GM12878 (cell line): ENCODE results near the gene PPP2R2B. TPM values are rescaled to one million over a fixed set of nuclear protein-coding genes. Genes with fewer than 3 reads are reported as not detected.

Source experiments
- ATAC-seq: fragments of 200-7000 bp; cut with Tn5 transposase; 3 replicates; pipeline ENCODE4 v1.9.1; 2020; ENCODE audit warnings: mild to moderate bottlenecking, moderate library complexity
- BruUV-seq: library from RNA; stranded (reverse); fragments of 400-500 nt; replicated peaks from 2 replicates; lab custom pipeline; 2021; lab: Mats Ljungman, UMichigan
- CTCF ChIA-PET: fragments of 300-600 bp; sonication (Branson Sonifier 250); formaldehyde crosslinking; extraction: SDS; loops from one replicate; lab custom pipeline; 2021; ENCODE audit warnings: inconsistent platforms; lab: Yijun Ruan, JAX
- POLR2A ChIA-PET: fragments of 350-600 bp; formaldehyde crosslinking; extraction: SDS; loops from one replicate; lab custom pipeline; 2021; ENCODE audit warnings: inconsistent platforms; lab: Charles Lee
- RAD21 ChIA-PET: fragments of 300-600 bp; sonication (Branson Sonifier 250); formaldehyde crosslinking; loops from one replicate; lab custom pipeline; 2023; ENCODE audit warnings: antibody characterized with exemption; ENCODE audit not compliant: unreplicated experiment; lab: Charles Lee
- SMC1A ChIA-PET: fragments of 300-600 bp; sonication (Branson Sonifier 250); formaldehyde crosslinking; loops from one replicate; lab custom pipeline; 2023; ENCODE audit not compliant: unreplicated experiment, uncharacterized antibody; lab: Charles Lee
- DNase-seq: peaks from one replicate; pipeline ENCODE4 v3.0.0-alpha.2; 2011; ENCODE audit warnings: low read depth, low spot score
- FAIRE-seq: peaks from 3 replicates; lab custom pipeline; 2011; peaks lifted over from hg19 to GRCh38; lab: Jason Lieb, UNC
- H2AFZ ChIP-seq: 2 replicates; pipeline ENCODE4 v1.6.0; 2011; ENCODE audit warnings: low read depth, low read length, control low read depth; ENCODE audit not compliant: control insufficient read depth
- H3K27ac ChIP-seq: 2 replicates; pipeline ENCODE4 v1.5.1; 2011; ENCODE audit warnings: control low read depth; ENCODE audit not compliant: control insufficient read depth, insufficient read depth
- H3K27me3 ChIP-seq, 2 experiments: replicated peaks in 1 of 2; 2 replicates each; pipeline versions ENCODE4 v1.6.0 to v1.6.1; 2011; ENCODE audit warnings: low read length in 1 of 2; ENCODE audit not compliant: control insufficient read depth in 2 of 2, insufficient read depth in 2 of 2
- H3K36me3 ChIP-seq, 2 experiments: 2 replicates each; pipeline ENCODE4 v1.5.1; 2011; ENCODE audit warnings: low read length in 1 of 2; ENCODE audit not compliant: control insufficient read depth in 2 of 2, insufficient read depth in 2 of 2
- H3K4me1 ChIP-seq: 2 replicates; pipeline ENCODE4 v1.6.1; 2011; ENCODE audit warnings: mild to moderate bottlenecking, low read length, moderate library complexity, mixed read lengths; ENCODE audit not compliant: control insufficient read depth, insufficient read depth
- H3K4me2 ChIP-seq: 2 replicates; pipeline ENCODE4 v1.6.0; 2011; ENCODE audit warnings: control low read depth; ENCODE audit not compliant: control insufficient read depth, insufficient read depth
- H3K4me3 ChIP-seq: fragments of 200-600 bp; sonication (generic); 2 replicates; pipeline ENCODE4 v1.5.1; 2016
- H3K79me2 ChIP-seq: 2 replicates; pipeline ENCODE4 v1.6.0; 2011; ENCODE audit warnings: low read length; ENCODE audit not compliant: control insufficient read depth, insufficient read depth
- H3K9ac ChIP-seq: 2 replicates; pipeline ENCODE4 v1.8.0; 2011; ENCODE audit warnings: low read length, control low read depth, mixed read lengths; ENCODE audit not compliant: control insufficient read depth, insufficient read depth
- H3K9me3 ChIP-seq: replicated peaks from 3 replicates; pipeline ENCODE4 v1.5.1; 2011; ENCODE audit warnings: mild to moderate bottlenecking, low read length; ENCODE audit not compliant: control insufficient read depth, insufficient read depth
- H4K20me1 ChIP-seq: 2 replicates; pipeline ENCODE4 v1.6.0; 2011; ENCODE audit not compliant: control insufficient read depth, insufficient read depth
- CTCF ChIP-seq, 3 experiments: IDR thresholded peaks in 2 of 3; conservative IDR thresholded peaks in 1 of 3; 2 replicates each; pipeline ENCODE4 v1.5.1; 2011; ENCODE audit warnings: low read depth in 3 of 3, low read length in 3 of 3, mild to moderate bottlenecking in 3 of 3, control low read depth in 2 of 3, moderate library complexity in 2 of 3, inconsistent platforms in 1 of 3, mixed read lengths in 1 of 3; ENCODE audit not compliant: control insufficient read depth in 2 of 3, insufficient read depth in 1 of 3; ENCODE audit errors: extremely low read depth in 1 of 3
- HCFC1 ChIP-seq: fragments of 150-350 bp; IDR thresholded peaks from 2 replicates; pipeline ENCODE4 v1.6.1; 2014; ENCODE audit warnings: low read length
- HDGF ChIP-seq: fragments of 450-650 bp; IDR thresholded peaks from 2 replicates; pipeline ENCODE4 v1.6.1; 2016; ENCODE audit warnings: antibody characterized with exemption
- IKZF2 ChIP-seq, 2 experiments: fragments of 450-650 bp; IDR thresholded peaks; 2 replicates each; pipeline ENCODE4 v1.6.1; 2017; ENCODE audit warnings: mild to moderate bottlenecking in 2 of 2, moderate library complexity in 2 of 2
- MYB ChIP-seq: fragments of 150-350 bp; IDR thresholded peaks from 2 replicates; pipeline ENCODE4 v1.6.1; 2014; ENCODE audit warnings: mild to moderate bottlenecking, low read depth, low read length, borderline replicate concordance
- RAD21 ChIP-seq: IDR thresholded peaks from 2 replicates; pipeline ENCODE4 v1.6.1; 2011; ENCODE audit warnings: mild to moderate bottlenecking, low read depth, low read length, moderate library complexity; ENCODE audit not compliant: insufficient read depth
- SMAD1 ChIP-seq: fragments of 450-650 bp; IDR thresholded peaks from 2 replicates; pipeline ENCODE4 v1.6.1; 2018; ENCODE audit warnings: mild to moderate bottlenecking, low read depth; ENCODE audit not compliant: partially characterized antibody
- SMARCA5 ChIP-seq: fragments of 450-650 bp; IDR thresholded peaks from 2 replicates; pipeline ENCODE4 v1.6.1; 2017; ENCODE audit warnings: mild to moderate bottlenecking
- SMC3 ChIP-seq: IDR thresholded peaks from 2 replicates; pipeline ENCODE4 v1.6.1; 2011; ENCODE audit warnings: low read length, improper control_type of control experiment, borderline replicate concordance
- SPI1 ChIP-seq: IDR thresholded peaks from 2 replicates; pipeline ENCODE4 v1.6.1; 2011; ENCODE audit warnings: low read depth, mild to moderate bottlenecking, low read length, moderate library complexity, borderline replicate concordance; ENCODE audit not compliant: insufficient read depth
- TCF12 ChIP-seq: IDR thresholded peaks from 2 replicates; pipeline ENCODE4 v1.6.1; 2011; ENCODE audit warnings: low read depth, mild to moderate bottlenecking, low read length
- TCF3 ChIP-seq: IDR thresholded peaks from 2 replicates; pipeline ENCODE4 v1.6.1; 2012; ENCODE audit warnings: low read depth, mild to moderate bottlenecking, low read length, borderline replicate concordance; ENCODE audit not compliant: insufficient read depth
- TCF7 ChIP-seq: IDR thresholded peaks from 2 replicates; pipeline ENCODE4 v1.6.1; 2014; ENCODE audit warnings: antibody characterized with exemption, borderline replicate concordance
- ZNF384 ChIP-seq: IDR thresholded peaks from 2 replicates; pipeline ENCODE4 v1.6.1; 2012; ENCODE audit warnings: low read depth, mild to moderate bottlenecking, low read length, improper control_type of control experiment, borderline replicate concordance
- WGBS: methylation state at CpG from one replicate; pipeline ENCODE4 v1.1.6; 2016; ENCODE audit warnings: low lambda C conversion rate; ENCODE audit not compliant: insufficient replicate concordance, insufficient coverage; ENCODE audit errors: missing lambda C conversion rate; 5-methylcytosine and 5-hydroxymethylcytosine counted together
- in situ Hi-C: fragments of 300-500 bp; cut with MboI; formaldehyde crosslinking; loops from 9 replicates; pipeline ENCODE4 v1.14.3; 2018; ENCODE audit warnings: mixed read lengths
- intact Hi-C: fragments of 100-400 bp; cut with micrococcal nuclease; formaldehyde crosslinking; loops from one replicate; pipeline ENCODE4 v1.14.2; 2022; ENCODE audit not compliant: unreplicated experiment
- polyA plus RNA-seq, 11 experiments: library from polyadenylated mRNA; depleted of rRNA in 4 of 11; unstranded in 6 of 11; stranded (reverse) in 5 of 11; fragments of >200 nt; fragmentation: Nextera tagmentation in 4 of 11; fragmentation: Illumina TruSeq in 1 of 11; extraction: Ambion mirVana in 4 of 11; extraction: Trizol in 1 of 11; gene quantifications; 1 replicate in 1 of 11; 2 replicates in 10 of 11; pipeline versions ENCODE4 v1.2.1 to v1.2.3, GENCODE V29; 2011 to 2016; ENCODE audit warnings: inconsistent platforms in 2 of 11, missing spikeins in 2 of 11, low read depth in 1 of 11
- total RNA-seq, 4 experiments: library from RNA; depleted of rRNA in 3 of 4; stranded (reverse); fragments of >200 nt in 3 of 4; fragmentation: Illumina TruSeq in 1 of 4; extraction: Trizol in 1 of 4; gene quantifications; 2 replicates each; pipeline versions ENCODE4 v1.2.1 to v1.2.3, GENCODE V29; 2013 to 2021
- TF ChIP-seq, protein P1 (sequence below): IDR thresholded peaks from 2 replicates; pipeline ENCODE4 v1.6.1; 2012; ENCODE audit warnings: low read depth, low read length, improper control_type of control experiment
- TF ChIP-seq, protein P2 (sequence below): fragments of 450-650 bp; formaldehyde crosslinking; IDR thresholded peaks from 2 replicates; pipeline ENCODE4 v1.4.0; 2020; ENCODE audit warnings: mild to moderate bottlenecking, moderate library complexity

The PPP2R2B gene
- total and polyA plus RNA-seq, 10 of the 15 experiments (the other 5 are each of a cell fraction or from before 2014, with no cell fraction given): not detected

DNA sequence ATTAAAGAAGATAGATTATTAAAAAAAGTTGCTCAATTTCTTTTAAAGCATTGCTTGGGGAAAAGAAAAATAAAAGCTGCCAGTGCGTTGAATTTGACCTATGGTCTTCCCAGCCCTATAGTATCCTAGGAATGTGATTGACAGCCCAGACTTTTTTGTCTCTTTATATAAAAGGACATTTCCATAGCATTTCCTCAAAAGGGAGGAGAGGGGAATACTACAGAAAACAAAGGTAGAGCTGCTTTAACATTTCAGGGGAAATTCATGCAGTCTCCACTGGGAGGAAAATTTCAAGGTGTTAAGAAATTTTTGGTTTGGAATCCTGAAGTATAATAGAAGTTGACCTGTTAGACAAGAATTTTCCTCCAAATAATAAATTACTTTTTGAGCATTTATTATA is 344.7 kb downstream of the PPP2R2B start (continued):
- TF ChIP-seq TCF12 (no peak), IKZF2 (IDR thresholded peaks at IDR 0.05) (no peak), HCFC1 (no peak)
- TF ChIP-seq, all 136 proteins: peak for 0

- WGBS: 14% methylated on average over 7 of the region's 7 CpGs
- H3K4me2 ChIP-seq: no peak overlapping the region
- in situ Hi-C loops: no loop called here
- no TSS peak for BruUV-seq
- ATAC-seq (peak; percentile 95), FAIRE-seq (peak; percentile 91), DNase-seq (peak; percentile 44)
- H3K9ac ChIP-seq: no peak overlapping the region
- ChIA-PET CTCF (interaction anchor here (0.6 to 6.8 kb wide), 27 partner anchors 8 to 800 kb away, joined by 3 to 86 read pairs (median 3); partner anchors contain the start of gene GPR151), RAD21 (interaction anchor here (0.9 to 6.9 kb wide), 4 partner anchors 8 to 655 kb away, joined by 3 to 57 read pairs (median 8); no protein-coding TSS in a partner anchor), POLR2A (interaction anchor here (0.6 kb wide), 1 partner anchor 52 kb away, joined by 3 read pairs; no protein-coding TSS in a partner anchor), SMC1A (interaction anchor here (1.0 to 3.9 kb wide), 4 partner anchors 9 to 836 kb away, joined by 4 to 27 read pairs (median 18); no protein-coding TSS in a partner anchor)
- no peaks in the 10 kb centered on the region for H3K79me2 ChIP-seq
- no peak overlapping the region for H3K4me3 ChIP-seq
- no peaks in the 10 kb centered on the region for H4K20me1 ChIP-seq
- H3K4me1 ChIP-seq: no peaks in the 10 kb centered on the region; the same call in 1 of the 2 replicates
- peak overlapping the region; percentile 69 for H2AFZ ChIP-seq
- H3K9me3 ChIP-seq: no peaks in the 10 kb centered on the region
- no peaks in the 10 kb centered on the region for H3K27me3 ChIP-seq
- no peaks in the 10 kb centered on the region for H3K36me3 ChIP-seq
- intact Hi-C loops: loop anchor here (1.0 kb wide), 2 partner anchors 433 to 656 kb away; no protein-coding TSS in a partner anchor
- H3K27ac ChIP-seq: no peak overlapping the region
- TF ChIP-seq SMAD1 (no peak), SPI1 (peak; percentile 38; the same call in 1 of the 2 replicates), SMARCA5 (peak; percentile 92), CTCF (IDR thresholded peaks at IDR 0.05 in 2 of 3, conservative IDR thresholded peaks at IDR 0.05 in 1 of 3; ENCODE audit: control insufficient read depth in 2 of 3, extremely low read depth in 1 of 3, insufficient read depth in 1 of 3, low read depth in 3 of 3, low read length in 3 of 3) (peak; percentile 87 to 92 (median 90)), TCF3 (no peak), TCF7 (no peak), HDGF (no peak), ZNF384 (no peak), SMC3 (peak; percentile 59; the same call in 1 of the 2 replicates), RAD21 (peak; percentile 67), MYB (no peak)
- TF ChIP-seq, protein P1, sequence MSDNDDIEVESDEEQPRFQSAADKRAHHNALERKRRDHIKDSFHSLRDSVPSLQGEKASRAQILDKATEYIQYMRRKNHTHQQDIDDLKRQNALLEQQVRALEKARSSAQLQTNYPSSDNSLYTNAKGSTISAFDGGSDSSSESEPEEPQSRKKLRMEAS: no peak
- TF ChIP-seq, protein P2, sequence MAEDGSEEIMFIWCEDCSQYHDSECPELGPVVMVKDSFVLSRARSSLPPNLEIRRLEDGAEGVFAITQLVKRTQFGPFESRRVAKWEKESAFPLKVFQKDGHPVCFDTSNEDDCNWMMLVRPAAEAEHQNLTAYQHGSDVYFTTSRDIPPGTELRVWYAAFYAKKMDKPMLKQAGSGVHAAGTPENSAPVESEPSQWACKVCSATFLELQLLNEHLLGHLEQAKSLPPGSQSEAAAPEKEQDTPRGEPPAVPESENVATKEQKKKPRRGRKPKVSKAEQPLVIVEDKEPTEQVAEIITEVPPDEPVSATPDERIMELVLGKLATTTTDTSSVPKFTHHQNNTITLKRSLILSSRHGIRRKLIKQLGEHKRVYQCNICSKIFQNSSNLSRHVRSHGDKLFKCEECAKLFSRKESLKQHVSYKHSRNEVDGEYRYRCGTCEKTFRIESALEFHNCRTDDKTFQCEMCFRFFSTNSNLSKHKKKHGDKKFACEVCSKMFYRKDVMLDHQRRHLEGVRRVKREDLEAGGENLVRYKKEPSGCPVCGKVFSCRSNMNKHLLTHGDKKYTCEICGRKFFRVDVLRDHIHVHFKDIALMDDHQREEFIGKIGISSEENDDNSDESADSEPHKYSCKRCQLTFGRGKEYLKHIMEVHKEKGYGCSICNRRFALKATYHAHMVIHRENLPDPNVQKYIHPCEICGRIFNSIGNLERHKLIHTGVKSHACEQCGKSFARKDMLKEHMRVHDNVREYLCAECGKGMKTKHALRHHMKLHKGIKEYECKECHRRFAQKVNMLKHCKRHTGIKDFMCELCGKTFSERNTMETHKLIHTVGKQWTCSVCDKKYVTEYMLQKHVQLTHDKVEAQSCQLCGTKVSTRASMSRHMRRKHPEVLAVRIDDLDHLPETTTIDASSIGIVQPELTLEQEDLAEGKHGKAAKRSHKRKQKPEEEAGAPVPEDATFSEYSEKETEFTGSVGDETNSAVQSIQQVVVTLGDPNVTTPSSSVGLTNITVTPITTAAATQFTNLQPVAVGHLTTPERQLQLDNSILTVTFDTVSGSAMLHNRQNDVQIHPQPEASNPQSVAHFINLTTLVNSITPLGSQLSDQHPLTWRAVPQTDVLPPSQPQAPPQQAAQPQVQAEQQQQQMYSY: no peak
Observed at GRCh38 chr5:146533260-146533857, 345.2 kb downstream of the PPP2R2B start.
